Transverse colon (tissue), 3 donors: Measurements from ENCODE around the gene GALNT1.

Source experiments
- CTCF ChIP-seq, 5 experiments: fragments of 200-600 bp in 3 of 5; fragments of 450-650 bp in 2 of 5; sonication (generic) in 3 of 5; IDR thresholded peaks; 1 replicate in 2 of 5; 2 replicates in 3 of 5; pipeline ENCODE4 v1.5.1; 2016 to 2017; ENCODE audit warnings: antibody characterized with exemption in 5 of 5, inconsistent platforms in 3 of 5, mild to moderate bottlenecking in 2 of 5, moderate library complexity in 1 of 5
- POLR2A ChIP-seq: fragments of 450-650 bp; IDR thresholded peaks from one replicate; pipeline ENCODE4 v1.6.1; 2016; ENCODE audit warnings: antibody characterized with exemption, mild to moderate bottlenecking, moderate library complexity

GRCh38 chr18:35694808-35695207, 113.3 kb downstream of the GALNT1 start:
- TF ChIP-seq CTCF (IDR thresholded peaks at IDR 0.05) = no peak
- no peak for TF ChIP-seq POLR2A
